ENCODE measurements around the gene PLEKHG2. TPM values are rescaled to one million over a fixed set of nuclear protein-coding genes. Genes with fewer than 3 reads are reported as not detected.

Gene PLEKHG2, protein sequence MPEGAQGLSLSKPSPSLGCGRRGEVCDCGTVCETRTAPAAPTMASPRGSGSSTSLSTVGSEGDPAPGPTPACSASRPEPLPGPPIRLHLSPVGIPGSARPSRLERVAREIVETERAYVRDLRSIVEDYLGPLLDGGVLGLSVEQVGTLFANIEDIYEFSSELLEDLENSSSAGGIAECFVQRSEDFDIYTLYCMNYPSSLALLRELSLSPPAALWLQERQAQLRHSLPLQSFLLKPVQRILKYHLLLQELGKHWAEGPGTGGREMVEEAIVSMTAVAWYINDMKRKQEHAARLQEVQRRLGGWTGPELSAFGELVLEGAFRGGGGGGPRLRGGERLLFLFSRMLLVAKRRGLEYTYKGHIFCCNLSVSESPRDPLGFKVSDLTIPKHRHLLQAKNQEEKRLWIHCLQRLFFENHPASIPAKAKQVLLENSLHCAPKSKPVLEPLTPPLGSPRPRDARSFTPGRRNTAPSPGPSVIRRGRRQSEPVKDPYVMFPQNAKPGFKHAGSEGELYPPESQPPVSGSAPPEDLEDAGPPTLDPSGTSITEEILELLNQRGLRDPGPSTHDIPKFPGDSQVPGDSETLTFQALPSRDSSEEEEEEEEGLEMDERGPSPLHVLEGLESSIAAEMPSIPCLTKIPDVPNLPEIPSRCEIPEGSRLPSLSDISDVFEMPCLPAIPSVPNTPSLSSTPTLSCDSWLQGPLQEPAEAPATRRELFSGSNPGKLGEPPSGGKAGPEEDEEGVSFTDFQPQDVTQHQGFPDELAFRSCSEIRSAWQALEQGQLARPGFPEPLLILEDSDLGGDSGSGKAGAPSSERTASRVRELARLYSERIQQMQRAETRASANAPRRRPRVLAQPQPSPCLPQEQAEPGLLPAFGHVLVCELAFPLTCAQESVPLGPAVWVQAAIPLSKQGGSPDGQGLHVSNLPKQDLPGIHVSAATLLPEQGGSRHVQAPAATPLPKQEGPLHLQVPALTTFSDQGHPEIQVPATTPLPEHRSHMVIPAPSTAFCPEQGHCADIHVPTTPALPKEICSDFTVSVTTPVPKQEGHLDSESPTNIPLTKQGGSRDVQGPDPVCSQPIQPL (N-terminal part only)
- 100 to 1,000 TPM in 1 of 7 donors, 10 to 100 TPM in 6; 18.6 to 107 (median 48.4) TPM for total RNA-seq
- polyA plus RNA-seq, result 10 to 100 TPM in 1 of 3 donors, 1 to 10 TPM in 2; 8.9 to 25.8 (median 9.5) TPM
- long read RNA-seq, donor 1, partial matches to known transcripts, result 2,789 of 2,974 reads
- long read RNA-seq, donor 1, other reads (novel, unspliced or antisense), result 181 of 2,974 reads
- long read RNA-seq, donor 2, partial matches to known transcripts, result 5 of 6 reads
- long read RNA-seq, donor 2, other reads (novel, unspliced or antisense), result 0 of 6 reads

DNA sequence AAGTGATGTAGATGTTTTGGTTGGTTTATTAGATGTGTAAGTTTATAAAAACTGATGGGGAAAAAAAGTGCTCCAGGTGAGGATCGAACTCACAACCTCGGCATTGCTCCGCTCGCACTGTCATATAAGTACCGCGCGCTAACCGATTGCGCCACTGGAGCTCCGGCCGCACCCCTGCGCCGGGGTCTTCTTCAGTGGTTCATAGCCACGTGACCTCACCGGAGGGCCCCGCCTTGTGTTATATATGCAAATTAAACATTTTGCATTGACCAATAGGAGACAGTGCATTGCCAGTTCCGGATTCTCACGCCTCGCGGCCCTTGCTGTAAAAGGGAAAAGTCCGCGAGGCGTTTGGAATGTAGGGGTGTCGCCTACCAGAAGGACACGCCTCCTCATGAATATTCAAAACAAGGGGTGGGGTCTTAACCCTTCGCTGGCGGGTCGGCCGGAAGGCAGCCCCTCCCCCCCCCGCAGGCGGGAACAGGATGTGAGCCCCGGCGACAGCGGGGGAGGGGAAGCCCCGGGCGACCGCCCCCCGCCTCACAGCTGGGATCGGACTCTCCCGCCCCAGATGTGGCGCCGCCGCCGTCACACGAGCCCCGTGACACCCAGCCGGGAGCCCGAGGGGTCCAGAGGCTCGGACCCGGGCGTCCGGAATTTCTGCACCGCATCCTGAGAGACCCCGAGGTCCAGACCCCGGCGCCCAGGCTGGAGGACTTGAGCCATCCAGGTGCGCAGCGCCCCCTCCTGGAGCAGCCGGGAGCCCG lies at the start of gene PLEKHG2:
TSS of gene PLEKHG2 (plus strand) at position 570 of the 767 bp plus-strand sequence. CDS start 1,418 bp downstream, outside the sequence.
- H3K27ac ChIP-seq, result peak within 1 kb of the TSS; percentile 91 to 100 (median 99)
- intact Hi-C loops (cut with DNase I; ENCODE audit: low total_unique reads), result loop anchor here (10.0 kb wide), 1 partner anchor 67 kb away; the partner anchor contains the start of gene SAMD4B
- H3K4me3 ChIP-seq, result peak within 1 kb of the TSS; percentile 60 to 98 (median 74)
- TF ChIP-seq POLR2A (IDR thresholded peaks at IDR 0.05) (peak in 2 of 3 donors; percentile 89 to 90), CTCF (IDR thresholded peaks at IDR 0.05 in 8 of 11, conservative IDR thresholded peaks at IDR 0.05 in 3 of 11) (peak in 9 of 11 experiments; percentile 0 to 91 (median 84)), POLR2AphosphoS5 (IDR thresholded peaks at IDR 0.05) (peak; percentile 96 to 97 (median 97))
- WGBS, 5 donors, result 0 to 1% (median 0%) methylated on average over 33 to 60 of the region's 60 CpGs
- peaks cover 22 to 84% (median 57%) of the 10 kb centered on the region in 6 donors for H3K4me1 ChIP-seq
- peak; percentile 98 for DNase-seq
- peaks cover 4 to 46% (median 16%) of the 10 kb centered on the region in 6 donors for H3K36me3 ChIP-seq
- H3K27me3 ChIP-seq (replicated peaks in 1 of 7), result peaks cover 0 to 4% (median 0%) of the 10 kb centered on the region in 7 donors
- H3K9me3 ChIP-seq, result no peaks in the 10 kb centered on the region

DNA sequence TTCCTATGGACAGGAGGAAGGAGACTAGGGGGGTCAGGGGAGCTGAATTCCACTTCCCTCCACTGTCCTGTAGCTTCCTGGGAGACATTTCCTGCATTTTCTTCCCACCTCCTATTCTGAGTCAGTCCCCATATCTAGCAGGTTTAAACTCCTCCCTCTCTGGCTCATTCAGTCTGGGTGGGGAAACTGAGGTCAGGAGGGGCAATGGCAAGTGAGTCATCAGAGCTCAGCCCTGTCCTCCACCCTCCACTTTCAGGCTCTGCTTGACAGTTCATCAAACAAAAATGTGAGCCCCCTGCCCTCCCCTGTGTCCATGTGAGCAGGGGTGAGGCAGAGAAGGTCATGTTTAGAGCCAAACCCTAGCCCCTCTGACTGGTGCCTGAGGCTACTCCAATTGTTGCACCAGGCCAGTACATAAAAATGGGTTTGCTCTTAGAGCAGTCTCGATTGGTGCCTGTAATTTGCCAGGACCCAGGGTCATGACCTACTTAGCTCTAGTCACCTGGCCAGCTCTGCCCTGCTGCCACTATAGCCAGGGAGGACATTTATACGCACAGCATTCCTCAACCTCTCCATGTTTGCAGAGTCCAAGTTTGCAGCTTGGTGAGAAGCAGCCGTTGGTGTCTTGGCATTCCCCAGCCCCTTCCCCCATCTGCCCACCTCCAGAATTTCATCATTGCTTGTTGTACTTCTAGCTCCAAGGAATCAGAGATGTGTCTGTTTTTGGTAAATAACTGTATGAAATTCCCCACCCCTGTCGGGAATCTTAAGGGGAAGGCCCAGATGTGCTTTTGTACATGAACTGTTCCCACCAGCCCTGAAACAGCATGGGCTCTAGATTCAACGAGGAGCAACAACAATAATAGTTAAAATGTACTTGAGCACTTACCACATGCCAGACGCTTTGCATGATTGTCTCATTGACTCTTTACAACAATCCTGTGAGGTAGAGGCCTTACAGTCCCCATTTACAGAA lies 49.5 kb upstream of the PLEKHG2 start:
- intact Hi-C loops (cut with DNase I; ENCODE audit: low total_unique reads), result no loop called here
- 56 to 84% (median 83%) methylated on average over 6 of the region's 6 CpGs for WGBS, 5 donors
- H3K36me3 ChIP-seq, result peaks cover 0 to 100% (median 49%) of the 10 kb centered on the region in 6 donors
- no peak overlapping the region for H3K4me3 ChIP-seq
- H3K27me3 ChIP-seq (replicated peaks in 1 of 7), result no peaks in the 10 kb centered on the region
- DNase-seq, result no peak
- peaks cover 5 to 34% (median 21%) of the 10 kb centered on the region in 6 donors for H3K4me1 ChIP-seq
- H3K9me3 ChIP-seq, result no peaks in the 10 kb centered on the region
- TF ChIP-seq POLR2A (IDR thresholded peaks at IDR 0.05) (no peak), POLR2AphosphoS5 (IDR thresholded peaks at IDR 0.05) (no peak), CTCF (IDR thresholded peaks at IDR 0.05 in 8 of 11, conservative IDR thresholded peaks at IDR 0.05 in 3 of 11) (no peak)
- peak overlapping the region in 7 of 8 donors; percentile 15 to 86 (median 69) for H3K27ac ChIP-seq

Data from spleen (tissue), 13 donors.